HL-60 (cell line): ENCODE data around the gene SUMO2.
"Not testable (repeated sequence)": the region's sequence is repeated elsewhere in the genome, so short reads cannot be mapped to it uniquely, and the experiment has no call there.

Experiments
- DNase-seq, 2 experiments: peaks; one replicate each; pipeline ENCODE4 v3.0.0-alpha.2; 2010 to 2020; ENCODE audit warnings: low read depth in 1 of 2, low spot score in 1 of 2
- H3K27ac ChIP-seq: fragments of 250-450 bp; sonication (Bioruptor Pico); replicated peaks from 2 replicates; pipeline ENCODE4 v1.5.1; 2020; ENCODE audit warnings: mild to moderate bottlenecking, moderate library complexity
- H3K27me3 ChIP-seq: fragments of 250-450 bp; sonication (Bioruptor Pico); 2 replicates; pipeline ENCODE4 v1.5.1; 2021; ENCODE audit warnings: mild to moderate bottlenecking, moderate library complexity; ENCODE audit not compliant: insufficient read depth, poor library complexity, severe bottlenecking
- H3K4me3 ChIP-seq: replicated peaks from 2 replicates; pipeline ENCODE4 v1.5.1; 2011; ENCODE audit warnings: mild to moderate bottlenecking, control low read depth, low read length; ENCODE audit not compliant: insufficient read depth
- GABPA ChIP-seq: IDR thresholded peaks from 2 replicates; pipeline ENCODE4 v1.6.1; 2012; ENCODE audit warnings: low read depth
- POLR2AphosphoS5 ChIP-seq: IDR thresholded peaks from 2 replicates; pipeline ENCODE4 v1.6.1; 2012; ENCODE audit warnings: low read depth
- SPI1 ChIP-seq: IDR thresholded peaks from 2 replicates; pipeline ENCODE4 v1.6.1; 2012; ENCODE audit warnings: low read depth, mild to moderate bottlenecking, borderline replicate concordance
- TF ChIP-seq, protein P1 (sequence below): IDR thresholded peaks from one replicate; pipeline ENCODE4 v1.5.1; 2011; ENCODE audit warnings: low read length, control low read depth, inconsistent platforms; ENCODE audit not compliant: insufficient read depth
- TF ChIP-seq, protein P2 (sequence below): IDR thresholded peaks from 2 replicates; pipeline ENCODE4 v1.6.1; 2012; ENCODE audit warnings: low read depth; ENCODE audit not compliant: insufficient replicate concordance

The SUMO2 gene

DNA sequence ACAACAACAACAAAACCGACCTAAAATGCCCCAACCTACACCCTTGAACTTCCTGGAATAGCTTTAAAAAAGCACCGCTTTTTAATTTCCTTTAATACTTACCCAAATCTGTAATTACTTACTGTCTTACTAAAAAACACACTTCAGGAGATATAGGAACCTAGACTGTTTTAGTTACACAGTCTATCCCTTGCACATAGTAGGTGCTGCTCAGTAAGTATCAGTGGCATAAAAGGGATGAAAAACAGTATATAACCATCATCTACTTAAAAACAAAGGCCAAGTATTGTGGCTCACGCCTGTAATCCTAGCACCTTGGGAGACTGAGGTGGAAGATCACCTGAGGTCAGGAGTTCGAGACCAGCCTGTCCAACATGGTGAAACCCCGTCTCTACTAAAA, 6.1 kb downstream of the SUMO2 start:
- H3K27me3 ChIP-seq = no peaks in the 10 kb centered on the region
- TF ChIP-seq, protein P1, sequence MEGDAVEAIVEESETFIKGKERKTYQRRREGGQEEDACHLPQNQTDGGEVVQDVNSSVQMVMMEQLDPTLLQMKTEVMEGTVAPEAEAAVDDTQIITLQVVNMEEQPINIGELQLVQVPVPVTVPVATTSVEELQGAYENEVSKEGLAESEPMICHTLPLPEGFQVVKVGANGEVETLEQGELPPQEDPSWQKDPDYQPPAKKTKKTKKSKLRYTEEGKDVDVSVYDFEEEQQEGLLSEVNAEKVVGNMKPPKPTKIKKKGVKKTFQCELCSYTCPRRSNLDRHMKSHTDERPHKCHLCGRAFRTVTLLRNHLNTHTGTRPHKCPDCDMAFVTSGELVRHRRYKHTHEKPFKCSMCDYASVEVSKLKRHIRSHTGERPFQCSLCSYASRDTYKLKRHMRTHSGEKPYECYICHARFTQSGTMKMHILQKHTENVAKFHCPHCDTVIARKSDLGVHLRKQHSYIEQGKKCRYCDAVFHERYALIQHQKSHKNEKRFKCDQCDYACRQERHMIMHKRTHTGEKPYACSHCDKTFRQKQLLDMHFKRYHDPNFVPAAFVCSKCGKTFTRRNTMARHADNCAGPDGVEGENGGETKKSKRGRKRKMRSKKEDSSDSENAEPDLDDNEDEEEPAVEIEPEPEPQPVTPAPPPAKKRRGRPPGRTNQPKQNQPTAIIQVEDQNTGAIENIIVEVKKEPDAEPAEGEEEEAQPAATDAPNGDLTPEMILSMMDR = no peak
- TF ChIP-seq, protein P2, sequence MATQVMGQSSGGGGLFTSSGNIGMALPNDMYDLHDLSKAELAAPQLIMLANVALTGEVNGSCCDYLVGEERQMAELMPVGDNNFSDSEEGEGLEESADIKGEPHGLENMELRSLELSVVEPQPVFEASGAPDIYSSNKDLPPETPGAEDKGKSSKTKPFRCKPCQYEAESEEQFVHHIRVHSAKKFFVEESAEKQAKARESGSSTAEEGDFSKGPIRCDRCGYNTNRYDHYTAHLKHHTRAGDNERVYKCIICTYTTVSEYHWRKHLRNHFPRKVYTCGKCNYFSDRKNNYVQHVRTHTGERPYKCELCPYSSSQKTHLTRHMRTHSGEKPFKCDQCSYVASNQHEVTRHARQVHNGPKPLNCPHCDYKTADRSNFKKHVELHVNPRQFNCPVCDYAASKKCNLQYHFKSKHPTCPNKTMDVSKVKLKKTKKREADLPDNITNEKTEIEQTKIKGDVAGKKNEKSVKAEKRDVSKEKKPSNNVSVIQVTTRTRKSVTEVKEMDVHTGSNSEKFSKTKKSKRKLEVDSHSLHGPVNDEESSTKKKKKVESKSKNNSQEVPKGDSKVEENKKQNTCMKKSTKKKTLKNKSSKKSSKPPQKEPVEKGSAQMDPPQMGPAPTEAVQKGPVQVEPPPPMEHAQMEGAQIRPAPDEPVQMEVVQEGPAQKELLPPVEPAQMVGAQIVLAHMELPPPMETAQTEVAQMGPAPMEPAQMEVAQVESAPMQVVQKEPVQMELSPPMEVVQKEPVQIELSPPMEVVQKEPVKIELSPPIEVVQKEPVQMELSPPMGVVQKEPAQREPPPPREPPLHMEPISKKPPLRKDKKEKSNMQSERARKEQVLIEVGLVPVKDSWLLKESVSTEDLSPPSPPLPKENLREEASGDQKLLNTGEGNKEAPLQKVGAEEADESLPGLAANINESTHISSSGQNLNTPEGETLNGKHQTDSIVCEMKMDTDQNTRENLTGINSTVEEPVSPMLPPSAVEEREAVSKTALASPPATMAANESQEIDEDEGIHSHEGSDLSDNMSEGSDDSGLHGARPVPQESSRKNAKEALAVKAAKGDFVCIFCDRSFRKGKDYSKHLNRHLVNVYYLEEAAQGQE = no peak
- TF ChIP-seq SPI1 = no peak
- no peak for TF ChIP-seq POLR2AphosphoS5
- no peak for TF ChIP-seq GABPA
- no peak for DNase-seq
- no peak overlapping the region for H3K4me3 ChIP-seq
- no peak overlapping the region for H3K27ac ChIP-seq

DNA sequence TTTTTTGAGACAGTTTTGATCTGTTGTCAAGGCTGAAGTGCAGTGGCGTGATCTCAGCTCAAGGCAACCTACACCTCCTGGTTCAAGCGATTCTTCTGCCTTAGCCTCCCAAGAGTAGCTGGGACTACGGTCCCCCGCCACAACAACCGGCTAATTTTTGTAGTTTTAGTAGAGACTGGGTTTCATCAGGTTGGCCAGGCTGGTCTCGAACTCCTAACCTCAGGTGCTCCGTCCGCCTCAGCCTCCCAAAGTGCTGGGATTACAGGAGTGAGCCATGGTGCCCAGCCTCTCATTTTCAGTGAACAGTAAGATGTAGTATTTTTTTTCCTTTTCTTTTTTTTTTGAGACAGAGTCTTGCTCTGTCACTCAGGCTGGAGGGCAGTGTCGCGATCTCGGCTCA, 7.8 kb downstream of the SUMO2 start:
- no peak overlapping the region for H3K27ac ChIP-seq
- H3K27me3 ChIP-seq = no peaks in the 10 kb centered on the region
- H3K4me3 ChIP-seq = no peak overlapping the region
- DNase-seq = no peak
- no peak for TF ChIP-seq POLR2AphosphoS5

DNA sequence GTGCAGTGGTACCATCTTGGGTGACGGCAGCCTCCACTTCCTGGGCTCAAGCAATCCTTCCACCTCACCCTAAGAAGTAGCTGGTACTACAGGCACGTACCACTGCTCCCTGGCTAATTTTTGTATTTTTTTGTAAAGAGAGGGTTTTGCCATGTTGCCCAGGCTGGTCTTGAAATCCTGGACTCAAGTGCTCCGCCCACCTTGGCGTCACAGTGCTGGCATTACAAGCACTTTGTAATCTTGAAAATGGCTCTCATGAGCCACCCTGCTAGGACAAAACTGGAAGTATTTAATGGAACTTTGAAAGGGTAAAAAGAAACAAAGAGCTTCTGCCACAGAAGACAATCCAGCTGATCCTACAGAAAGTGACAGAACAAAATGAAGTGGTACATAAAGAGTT, 9.2 kb downstream of the SUMO2 start:
- H3K27ac ChIP-seq = no peak overlapping the region
- DNase-seq = no peak
- TF ChIP-seq SPI1 (no peak), POLR2AphosphoS5 (no peak), GABPA (no peak)
- TF ChIP-seq, protein P1 = no peak
- TF ChIP-seq, protein P2 = no peak
- no peak overlapping the region for H3K4me3 ChIP-seq
- H3K27me3 ChIP-seq = no peaks in the 10 kb centered on the region

DNA sequence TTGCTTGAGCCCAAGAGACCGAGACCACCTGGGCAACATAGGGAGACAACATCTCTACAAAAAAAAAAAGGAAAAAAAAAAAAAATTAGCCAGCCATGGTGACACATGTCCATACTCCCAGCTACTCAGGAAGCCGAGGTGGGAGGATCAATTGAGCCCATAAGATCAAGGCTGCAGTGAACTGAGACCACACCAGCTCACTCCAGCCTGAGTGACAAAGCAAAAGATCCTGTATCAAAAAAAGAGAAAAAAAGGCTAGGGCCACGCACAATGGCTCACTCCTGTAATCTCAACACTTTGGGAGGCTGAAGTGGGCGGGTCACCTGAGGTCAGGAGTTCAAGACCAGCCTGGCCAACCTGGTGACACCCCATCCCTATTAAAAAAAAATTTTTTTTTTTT, 13.8 kb downstream of the SUMO2 start:
- H3K27me3 ChIP-seq = no peaks in the 10 kb centered on the region
- TF ChIP-seq SPI1 (no peak), GABPA (no peak), POLR2AphosphoS5 (no peak)
- TF ChIP-seq, protein P1 = no peak
- TF ChIP-seq, protein P2 = no peak
- DNase-seq = no peak
- H3K4me3 ChIP-seq = no peak overlapping the region
- no peak overlapping the region for H3K27ac ChIP-seq

DNA sequence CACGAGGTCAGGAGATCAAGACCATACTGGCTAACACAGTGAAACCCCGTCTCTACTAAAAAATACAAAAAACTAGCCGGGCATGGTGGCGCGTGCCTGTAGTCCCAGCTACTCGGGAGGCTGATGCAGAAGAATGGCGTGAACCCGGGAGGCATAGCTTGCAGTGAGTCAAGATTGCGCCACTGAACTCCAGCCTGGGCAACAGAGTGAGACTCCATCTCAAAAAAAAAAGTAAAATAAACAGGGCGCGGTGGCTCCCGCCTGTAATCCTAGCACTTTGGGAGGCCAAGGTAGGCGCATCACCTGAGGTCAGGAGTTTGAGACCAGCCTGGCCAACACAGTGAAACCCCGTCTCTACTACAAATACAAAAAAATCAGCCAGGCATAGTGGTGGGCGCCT, 18.2 kb downstream of the SUMO2 start:
- DNase-seq, H3K27ac ChIP-seq, H3K27me3 ChIP-seq, H3K4me3 ChIP-seq: not testable (repeated sequence)
